ENCODE measurements around the gene NCAM2.
A peak's percentile ranks its signal among the peaks of the same experiment; 100 is the strongest.

NCAM2 gene

GRCh38 chr21:20997636-20998455 is at the start of gene NCAM2:
Gene NCAM2, plus strand, starts transcription at chr21:20998409.
- TF ChIP-seq CTCF (IDR thresholded peaks at IDR 0.05; ENCODE audit: low read depth, low read length): no peak
- DNase-seq (ENCODE audit: low read depth in 2 of 2): peak; percentile 69 to 92
- peak within 1 kb of the TSS; percentile 57 to 67 for H3K4me3 ChIP-seq (replicated peaks in 1 of 2; ENCODE audit: low read depth in 2 of 2, low read length in 2 of 2)

- TF ChIP-seq CTCF (IDR thresholded peaks at IDR 0.05; ENCODE audit: low read depth, low read length): no peak
- no peak for DNase-seq (ENCODE audit: low read depth in 2 of 2)
- no peak overlapping the region for H3K4me3 ChIP-seq (replicated peaks in 1 of 2; ENCODE audit: low read depth in 2 of 2, low read length in 2 of 2)
These were observed 48.3 kb upstream of the NCAM2 start for GRCh38 chr21:20949884-20950283.

- H3K4me3 ChIP-seq (replicated peaks in 1 of 2; ENCODE audit: low read depth in 2 of 2, low read length in 2 of 2): no peak overlapping the region
- no peak for TF ChIP-seq CTCF (IDR thresholded peaks at IDR 0.05; ENCODE audit: low read depth, low read length)
- no peak for DNase-seq (ENCODE audit: low read depth in 2 of 2)
These were observed 32.4 kb upstream of the NCAM2 start for GRCh38 chr21:20965816-20966215.

GRCh38 chr21:20968391-20968790 is 29.8 kb upstream of the NCAM2 start:
- H3K4me3 ChIP-seq (replicated peaks in 1 of 2; ENCODE audit: low read depth in 2 of 2, low read length in 2 of 2): no peak overlapping the region
- no peak for TF ChIP-seq CTCF (IDR thresholded peaks at IDR 0.05; ENCODE audit: low read depth, low read length)
- DNase-seq (ENCODE audit: low read depth in 2 of 2): no peak

GRCh38 chr21:20970691-20971090 is 27.5 kb upstream of the NCAM2 start:
- TF ChIP-seq CTCF (IDR thresholded peaks at IDR 0.05; ENCODE audit: low read depth, low read length): no peak
- no peak overlapping the region for H3K4me3 ChIP-seq (replicated peaks in 1 of 2; ENCODE audit: low read depth in 2 of 2, low read length in 2 of 2)
- no peak for DNase-seq (ENCODE audit: low read depth in 2 of 2)

- DNase-seq (ENCODE audit: low read depth in 2 of 2): peak; percentile 69 to 71
- H3K4me3 ChIP-seq (replicated peaks in 1 of 2; ENCODE audit: low read depth in 2 of 2, low read length in 2 of 2): no peak overlapping the region
- peak; percentile 48 for TF ChIP-seq CTCF (IDR thresholded peaks at IDR 0.05; ENCODE audit: low read depth, low read length)
These were observed 26.8 kb upstream of the NCAM2 start for GRCh38 chr21:20971296-20971921.
